ENCODE measurements around the gene WNT7A.

- TF ChIP-seq CTCF (IDR thresholded peaks at IDR 0.05 in 2 of 3, conservative IDR thresholded peaks at IDR 0.05 in 1 of 3; ENCODE audit: borderline replicate concordance in 1 of 3, insufficient read depth in 1 of 3, low read depth in 2 of 3, low read length in 2 of 3) (no peak), EGR1 (IDR thresholded peaks at IDR 0.05; ENCODE audit: low read depth) (no peak), SRF (IDR thresholded peaks at IDR 0.05; ENCODE audit: low read depth) (no peak), EZH2 (IDR thresholded peaks at IDR 0.05) (no peak), TCF7L2 (IDR thresholded peaks at IDR 0.05; ENCODE audit: borderline replicate concordance, extremely low read depth, insufficient read depth, insufficient read length) (no peak), POLR2A (IDR thresholded peaks at IDR 0.05; ENCODE audit: borderline replicate concordance, extremely low read depth, insufficient read depth, insufficient read length) (no peak), MAX (IDR thresholded peaks at IDR 0.05) (no peak), POLR2AphosphoS5 (IDR thresholded peaks at IDR 0.05; ENCODE audit: low read depth, low read length) (no peak), SIN3A (IDR thresholded peaks at IDR 0.05; ENCODE audit: low read depth) (no peak), FOSL1 (IDR thresholded peaks at IDR 0.05; ENCODE audit: low read depth) (no peak), ELF1 (IDR thresholded peaks at IDR 0.05; ENCODE audit: borderline replicate concordance, low read depth) (no peak), ZNF274 (IDR thresholded peaks at IDR 0.05; ENCODE audit: low read depth, low read length) (no peak), REST (IDR thresholded peaks at IDR 0.05; ENCODE audit: low read depth) (no peak), RAD21 (IDR thresholded peaks at IDR 0.05; ENCODE audit: low read depth) (no peak)
These were observed 84.1 kb downstream of the WNT7A start for GRCh38 chr3:13795816-13796215.
